ENCODE measurements around the gene DISC1.
"Not testable (repeated sequence)": the region's sequence is repeated elsewhere in the genome, so short reads cannot be mapped to it uniquely, and the experiment has no call there.

Gene DISC1

GRCh38 chr1:231653632-231654031 is 27.0 kb downstream of the DISC1 start:
- no peaks in the 10 kb centered on the region for H3K4me1 ChIP-seq (ENCODE audit: control insufficient read depth, insufficient read depth, low read length)
- no peaks in the 10 kb centered on the region for H3K36me3 ChIP-seq (ENCODE audit: control insufficient read depth in 2 of 2, insufficient read depth in 2 of 2, low read length in 2 of 2)
- no peak overlapping the region for H3K9ac ChIP-seq (ENCODE audit: low read length in 2 of 2)
- peaks cover 0 to 3% of the 10 kb centered on the region in 2 donors for H3K9me3 ChIP-seq (ENCODE audit: control insufficient read depth in 2 of 2, low read length in 2 of 2)
- H3K27me3 ChIP-seq (ENCODE audit: control insufficient read depth in 1 of 2, insufficient read depth in 2 of 2, low read length in 2 of 2): no peaks in the 10 kb centered on the region
- no peak overlapping the region for H3K4me3 ChIP-seq (ENCODE audit: low read length in 2 of 2)
- H3K27ac ChIP-seq (ENCODE audit: low read length): no peak overlapping the region

GRCh38 chr1:231656741-231657140 is 30.2 kb downstream of the DISC1 start:
- Histone ChIP-seq H3K4me1 (ENCODE audit: control insufficient read depth, insufficient read depth, low read length) (no peaks in the 10 kb centered on the region), H3K9ac (ENCODE audit: low read length in 2 of 2) (no peak overlapping the region), H3K27me3 (ENCODE audit: control insufficient read depth in 1 of 2, insufficient read depth in 2 of 2, low read length in 2 of 2) (no peaks in the 10 kb centered on the region), H3K27ac (ENCODE audit: low read length) (no peak overlapping the region), H3K4me3 (ENCODE audit: low read length in 2 of 2) (no peak overlapping the region), H3K36me3 (ENCODE audit: control insufficient read depth in 2 of 2, insufficient read depth in 2 of 2, low read length in 2 of 2) (no peaks in the 10 kb centered on the region), H3K9me3 (ENCODE audit: control insufficient read depth in 2 of 2, low read length in 2 of 2) (peaks cover 0 to 3% of the 10 kb centered on the region in 2 donors)

- not testable (repeated sequence) for H3K4me3 ChIP-seq (ENCODE audit: low read length in 2 of 2); H3K36me3 ChIP-seq (ENCODE audit: control insufficient read depth in 2 of 2, insufficient read depth in 2 of 2, low read length in 2 of 2); H3K27me3 ChIP-seq (ENCODE audit: control insufficient read depth in 1 of 2, insufficient read depth in 2 of 2, low read length in 2 of 2); H3K9ac ChIP-seq (ENCODE audit: low read length in 2 of 2); H3K9me3 ChIP-seq (ENCODE audit: control insufficient read depth in 2 of 2, low read length in 2 of 2); H3K27ac ChIP-seq (ENCODE audit: low read length); H3K4me1 ChIP-seq (ENCODE audit: control insufficient read depth, insufficient read depth, low read length)
These were observed 31.6 kb downstream of the DISC1 start for GRCh38 chr1:231658223-231658622.

- Histone ChIP-seq H3K9me3 (ENCODE audit: control insufficient read depth in 2 of 2, low read length in 2 of 2) (peaks cover 4 to 8% of the 10 kb centered on the region in 2 donors), H3K27ac (ENCODE audit: low read length) (no peak overlapping the region), H3K9ac (ENCODE audit: low read length in 2 of 2) (no peak overlapping the region), H3K4me3 (ENCODE audit: low read length in 2 of 2) (no peak overlapping the region), H3K36me3 (ENCODE audit: control insufficient read depth in 2 of 2, insufficient read depth in 2 of 2, low read length in 2 of 2) (no peaks in the 10 kb centered on the region), H3K4me1 (ENCODE audit: control insufficient read depth, insufficient read depth, low read length) (no peaks in the 10 kb centered on the region), H3K27me3 (ENCODE audit: control insufficient read depth in 1 of 2, insufficient read depth in 2 of 2, low read length in 2 of 2) (no peaks in the 10 kb centered on the region)
These were observed 33.6 kb downstream of the DISC1 start for GRCh38 chr1:231660198-231660597.

- no peak overlapping the region for H3K27ac ChIP-seq (ENCODE audit: low read length)
- H3K4me1 ChIP-seq (ENCODE audit: control insufficient read depth, insufficient read depth, low read length): no peaks in the 10 kb centered on the region
- H3K27me3 ChIP-seq (ENCODE audit: control insufficient read depth in 1 of 2, insufficient read depth in 2 of 2, low read length in 2 of 2): no peaks in the 10 kb centered on the region
- no peak overlapping the region for H3K4me3 ChIP-seq (ENCODE audit: low read length in 2 of 2)
- no peak overlapping the region for H3K9ac ChIP-seq (ENCODE audit: low read length in 2 of 2)
- H3K9me3 ChIP-seq (ENCODE audit: control insufficient read depth in 2 of 2, low read length in 2 of 2): peaks cover 4 to 5% of the 10 kb centered on the region in 2 donors
- H3K36me3 ChIP-seq (ENCODE audit: control insufficient read depth in 2 of 2, insufficient read depth in 2 of 2, low read length in 2 of 2): no peaks in the 10 kb centered on the region
These were observed 36.7 kb downstream of the DISC1 start for GRCh38 chr1:231663211-231663792.

GRCh38 chr1:231665101-231665500 is 38.5 kb downstream of the DISC1 start:
- H3K27ac ChIP-seq (ENCODE audit: low read length): no peak overlapping the region
- no peak overlapping the region for H3K9ac ChIP-seq (ENCODE audit: low read length in 2 of 2)
- H3K4me1 ChIP-seq (ENCODE audit: control insufficient read depth, insufficient read depth, low read length): no peaks in the 10 kb centered on the region

GRCh38 chr1:231665726-231666125 is 39.1 kb downstream of the DISC1 start:
- Histone ChIP-seq H3K9me3 (ENCODE audit: control insufficient read depth in 2 of 2, low read length in 2 of 2) (peaks cover 6 to 8% of the 10 kb centered on the region in 2 donors), H3K9ac (ENCODE audit: low read length in 2 of 2) (no peak overlapping the region), H3K4me3 (ENCODE audit: low read length in 2 of 2) (no peak overlapping the region), H3K27me3 (ENCODE audit: control insufficient read depth in 1 of 2, insufficient read depth in 2 of 2, low read length in 2 of 2) (no peaks in the 10 kb centered on the region), H3K4me1 (ENCODE audit: control insufficient read depth, insufficient read depth, low read length) (no peaks in the 10 kb centered on the region), H3K27ac (ENCODE audit: low read length) (no peak overlapping the region), H3K36me3 (ENCODE audit: control insufficient read depth in 2 of 2, insufficient read depth in 2 of 2, low read length in 2 of 2) (no peaks in the 10 kb centered on the region)

More at GRCh38 chr1:231665101-231665500, 38.5 kb downstream of the DISC1 start:
- Histone ChIP-seq H3K4me3 (ENCODE audit: low read length in 2 of 2) (no peak overlapping the region), H3K36me3 (ENCODE audit: control insufficient read depth in 2 of 2, insufficient read depth in 2 of 2, low read length in 2 of 2) (no peaks in the 10 kb centered on the region), H3K27me3 (ENCODE audit: control insufficient read depth in 1 of 2, insufficient read depth in 2 of 2, low read length in 2 of 2) (no peaks in the 10 kb centered on the region), H3K9me3 (ENCODE audit: control insufficient read depth in 2 of 2, low read length in 2 of 2) (peaks cover 4 to 5% of the 10 kb centered on the region in 2 donors)

GRCh38 chr1:231666220-231666936 is 39.8 kb downstream of the DISC1 start:
- no peak overlapping the region for H3K9ac ChIP-seq (ENCODE audit: low read length in 2 of 2)
- H3K36me3 ChIP-seq (ENCODE audit: control insufficient read depth in 2 of 2, insufficient read depth in 2 of 2, low read length in 2 of 2): no peaks in the 10 kb centered on the region
- H3K4me1 ChIP-seq (ENCODE audit: control insufficient read depth, insufficient read depth, low read length): no peaks in the 10 kb centered on the region
- no peaks in the 10 kb centered on the region for H3K27me3 ChIP-seq (ENCODE audit: control insufficient read depth in 1 of 2, insufficient read depth in 2 of 2, low read length in 2 of 2)
- no peak overlapping the region for H3K4me3 ChIP-seq (ENCODE audit: low read length in 2 of 2)
- peaks cover 8 to 9% of the 10 kb centered on the region in 2 donors for H3K9me3 ChIP-seq (ENCODE audit: control insufficient read depth in 2 of 2, low read length in 2 of 2)
- no peak overlapping the region for H3K27ac ChIP-seq (ENCODE audit: low read length)

GRCh38 chr1:231666937-231667608 is 40.5 kb downstream of the DISC1 start:
- Histone ChIP-seq H3K4me3 (ENCODE audit: low read length in 2 of 2) (no peak overlapping the region), H3K9ac (ENCODE audit: low read length in 2 of 2) (no peak overlapping the region), H3K9me3 (ENCODE audit: control insufficient read depth in 2 of 2, low read length in 2 of 2) (peaks cover 8 to 9% of the 10 kb centered on the region in 2 donors), H3K36me3 (ENCODE audit: control insufficient read depth in 2 of 2, insufficient read depth in 2 of 2, low read length in 2 of 2) (no peaks in the 10 kb centered on the region), H3K27ac (ENCODE audit: low read length) (no peak overlapping the region), H3K4me1 (ENCODE audit: control insufficient read depth, insufficient read depth, low read length) (no peaks in the 10 kb centered on the region), H3K27me3 (ENCODE audit: control insufficient read depth in 1 of 2, insufficient read depth in 2 of 2, low read length in 2 of 2) (no peaks in the 10 kb centered on the region)

- no peaks in the 10 kb centered on the region for H3K36me3 ChIP-seq (ENCODE audit: control insufficient read depth in 2 of 2, insufficient read depth in 2 of 2, low read length in 2 of 2)
- peaks cover 7 to 9% of the 10 kb centered on the region in 2 donors for H3K9me3 ChIP-seq (ENCODE audit: control insufficient read depth in 2 of 2, low read length in 2 of 2)
- H3K27ac ChIP-seq (ENCODE audit: low read length): no peak overlapping the region
- H3K27me3 ChIP-seq (ENCODE audit: control insufficient read depth in 1 of 2, insufficient read depth in 2 of 2, low read length in 2 of 2): no peaks in the 10 kb centered on the region
- no peak overlapping the region for H3K4me3 ChIP-seq (ENCODE audit: low read length in 2 of 2)
- no peak overlapping the region for H3K9ac ChIP-seq (ENCODE audit: low read length in 2 of 2)
- no peaks in the 10 kb centered on the region for H3K4me1 ChIP-seq (ENCODE audit: control insufficient read depth, insufficient read depth, low read length)
These were observed 41.4 kb downstream of the DISC1 start for GRCh38 chr1:231667896-231668506.

All from stomach smooth muscle (tissue), 2 donors.